ENCODE data around the gene FGD6. TPM values are rescaled to one million over a fixed set of nuclear protein-coding genes. Genes with fewer than 3 reads are reported as not detected.

Gene FGD6
- polyA plus RNA-seq, 2 of the 4 experiments (the other 2 are of a cell fraction): 15.5 to 48.0 TPM

DNA sequence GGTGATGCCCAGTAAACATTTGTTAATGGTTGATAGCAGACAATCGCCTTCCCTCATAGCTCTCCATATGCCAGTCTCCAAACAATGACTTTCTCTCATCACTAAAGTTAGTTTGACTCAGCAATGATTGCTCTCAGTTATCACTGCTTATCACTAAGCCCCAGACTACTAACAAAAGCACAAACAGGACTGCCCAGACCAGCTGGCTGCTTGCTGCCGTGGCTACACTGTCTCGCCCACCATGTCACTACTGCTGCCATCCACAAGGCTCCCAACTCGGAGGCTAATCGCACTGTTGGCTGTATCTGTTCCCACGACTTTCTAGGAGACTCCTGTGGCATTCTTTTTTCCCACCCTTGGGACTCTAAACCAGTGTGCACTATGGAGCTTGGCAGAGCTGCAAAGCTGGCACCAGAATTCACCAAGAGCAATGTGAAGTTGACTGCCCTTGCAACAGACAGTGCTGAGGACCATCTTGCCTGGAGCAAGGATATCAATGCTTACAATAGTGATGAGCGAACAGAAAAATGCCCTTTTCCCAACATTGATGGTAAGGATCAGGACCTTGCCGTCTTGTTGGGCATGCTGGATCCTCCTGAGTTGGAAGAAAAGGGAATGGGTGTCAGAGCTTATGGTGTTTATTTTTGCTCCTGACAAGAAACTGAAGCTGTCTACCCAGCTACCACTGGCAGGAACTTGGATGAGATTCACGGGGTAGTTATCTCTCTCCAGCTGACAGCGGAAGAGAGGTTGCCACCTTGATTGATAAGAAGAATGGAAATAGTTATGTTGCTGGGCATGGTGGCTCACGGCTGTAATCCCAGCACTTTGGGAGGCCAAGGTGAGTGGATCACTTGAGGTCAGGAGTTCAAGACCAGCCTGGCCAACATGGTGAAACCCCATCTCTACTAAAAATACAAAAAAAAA, 116.7 kb downstream of the FGD6 start (continued):
- TF ChIP-seq, protein P1, sequence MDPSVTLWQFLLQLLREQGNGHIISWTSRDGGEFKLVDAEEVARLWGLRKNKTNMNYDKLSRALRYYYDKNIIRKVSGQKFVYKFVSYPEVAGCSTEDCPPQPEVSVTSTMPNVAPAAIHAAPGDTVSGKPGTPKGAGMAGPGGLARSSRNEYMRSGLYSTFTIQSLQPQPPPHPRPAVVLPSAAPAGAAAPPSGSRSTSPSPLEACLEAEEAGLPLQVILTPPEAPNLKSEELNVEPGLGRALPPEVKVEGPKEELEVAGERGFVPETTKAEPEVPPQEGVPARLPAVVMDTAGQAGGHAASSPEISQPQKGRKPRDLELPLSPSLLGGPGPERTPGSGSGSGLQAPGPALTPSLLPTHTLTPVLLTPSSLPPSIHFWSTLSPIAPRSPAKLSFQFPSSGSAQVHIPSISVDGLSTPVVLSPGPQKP (IDR thresholded peaks at IDR 0.05; ENCODE audit: low read depth, low read length): no peak
- TF ChIP-seq, protein P2, sequence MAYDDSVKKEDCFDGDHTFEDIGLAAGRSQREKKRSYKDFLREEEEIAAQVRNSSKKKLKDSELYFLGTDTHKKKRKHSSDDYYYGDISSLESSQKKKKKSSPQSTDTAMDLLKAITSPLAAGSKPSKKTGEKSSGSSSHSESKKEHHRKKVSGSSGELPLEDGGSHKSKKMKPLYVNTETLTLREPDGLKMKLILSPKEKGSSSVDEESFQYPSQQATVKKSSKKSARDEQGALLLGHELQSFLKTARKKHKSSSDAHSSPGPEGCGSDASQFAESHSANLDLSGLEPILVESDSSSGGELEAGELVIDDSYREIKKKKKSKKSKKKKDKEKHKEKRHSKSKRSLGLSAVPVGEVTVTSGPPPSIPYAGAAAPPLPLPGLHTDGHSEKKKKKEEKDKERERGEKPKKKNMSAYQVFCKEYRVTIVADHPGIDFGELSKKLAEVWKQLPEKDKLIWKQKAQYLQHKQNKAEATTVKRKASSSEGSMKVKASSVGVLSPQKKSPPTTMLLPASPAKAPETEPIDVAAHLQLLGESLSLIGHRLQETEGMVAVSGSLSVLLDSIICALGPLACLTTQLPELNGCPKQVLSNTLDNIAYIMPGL (CRISPR knock-in tag; IDR thresholded peaks at IDR 0.05; ENCODE audit: borderline replicate concordance): no peak

- peak overlapping the region in 1 of 2 experiments; percentile 60; a peak in 3 of 6 replicates for H3K27ac ChIP-seq
- WGBS (ENCODE audit: missing lambda C conversion rate): 91% methylated on average over 4 of the region's 4 CpGs
- peak overlapping the region; percentile 47; the same call in 1 of the 3 replicates for H3K4me2 ChIP-seq
- DNase-seq (ENCODE audit: low read depth in 1 of 2, low spot score in 1 of 2) (no peak), ATAC-seq (no peak), FAIRE-seq (no peak)
- H3K4me1 ChIP-seq: peaks cover 64% of the 10 kb centered on the region
- TF ChIP-seq E2F6 (IDR thresholded peaks at IDR 0.05; ENCODE audit: borderline replicate concordance, low read depth): no peak
- TF ChIP-seq FOSL2 (IDR thresholded peaks at IDR 0.05): no peak
- TF ChIP-seq FOSL2 (CRISPR knock-in tag; IDR thresholded peaks at IDR 0.05): no peak
- no peak for TF ChIP-seq EHF (CRISPR knock-in tag; IDR thresholded peaks at IDR 0.05)
- TF ChIP-seq ZNF302 (CRISPR knock-in tag; IDR thresholded peaks at IDR 0.05): no peak
- no peak for TF ChIP-seq CBX8 (IDR thresholded peaks at IDR 0.05)
- no peak for TF ChIP-seq ZC3H11A (IDR thresholded peaks at IDR 0.05)
- no peak for TF ChIP-seq NFE2L2 (conservative IDR thresholded peaks at IDR 0.05; ENCODE audit: low read length)
- no peak for TF ChIP-seq HDAC2 (IDR thresholded peaks at IDR 0.05)
- TF ChIP-seq NR3C1 (IDR thresholded peaks at IDR 0.05): no peak
- no peak for TF ChIP-seq POLR2A (IDR thresholded peaks at IDR 0.05; ENCODE audit: low read length)
- TF ChIP-seq, protein P3, sequence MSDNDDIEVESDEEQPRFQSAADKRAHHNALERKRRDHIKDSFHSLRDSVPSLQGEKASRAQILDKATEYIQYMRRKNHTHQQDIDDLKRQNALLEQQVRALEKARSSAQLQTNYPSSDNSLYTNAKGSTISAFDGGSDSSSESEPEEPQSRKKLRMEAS (IDR thresholded peaks at IDR 0.05): no peak
- TF ChIP-seq, protein P1 (IDR thresholded peaks at IDR 0.05; ENCODE audit: low read depth, low read length): no peak
- TF ChIP-seq JUN (IDR thresholded peaks at IDR 0.05): no peak
- ChIA-PET POLR2A (no interaction called here), CTCF (interaction anchor here (1.4 to 1.7 kb wide), 2 partner anchors 13 to 18 kb away, joined by 4 to 5 read pairs; no protein-coding TSS in a partner anchor)
- no peak overlapping the region for H3K4me3 ChIP-seq
- H3K9me3 ChIP-seq: no peaks in the 10 kb centered on the region
Observed at GRCh38 chr12:95099270-95099790, 117.9 kb downstream of the FGD6 start.

- H3K4me1 ChIP-seq: peaks cover 41% of the 10 kb centered on the region
- H3K4me3 ChIP-seq: no peak overlapping the region
- H3K9me3 ChIP-seq: no peaks in the 10 kb centered on the region
- FAIRE-seq: no peak
- DNase-seq (ENCODE audit: low read depth in 1 of 2, low spot score in 1 of 2): peak in 1 of 2 experiments; percentile 51
- TF ChIP-seq JUN (IDR thresholded peaks at IDR 0.05) (no peak), EP300 (IDR thresholded peaks at IDR 0.05) (peak; percentile 20 to 29; a peak in 2 of 5 replicates)
- CTCF ChIA-PET: interaction anchor here (1.3 kb wide), 1 partner anchor 20 kb away, joined by 3 read pairs; no protein-coding TSS in a partner anchor
- peak in 1 of 2 experiments; percentile 43; a peak in 3 of 6 replicates for ATAC-seq
- 22% methylated on average over 3 of the region's 3 CpGs for WGBS (ENCODE audit: missing lambda C conversion rate)
- peak overlapping the region; percentile 47 for H3K4me2 ChIP-seq
- peak overlapping the region; percentile 45 to 60; a peak in 5 of 6 replicates for H3K27ac ChIP-seq
- POLR2A ChIA-PET: no interaction called here
Observed at GRCh38 chr12:95096852-95097251, 120.4 kb downstream of the FGD6 start.
